HUES48 (cell line): ENCODE data around the gene BCAS4.
"Not testable (repeated sequence)": the region's sequence is repeated elsewhere in the genome, so short reads cannot be mapped to it uniquely, and the experiment has no call there.

ENCODE experiments used
- H3K27ac ChIP-seq: one replicate; pipeline ENCODE4 v1.7.0; 2013; ENCODE audit warnings: low read depth, low read length, inconsistent platforms
- H3K27me3 ChIP-seq: 2 replicates; pipeline ENCODE4 v1.6.1; 2013; ENCODE audit warnings: mild to moderate bottlenecking, low read length; ENCODE audit not compliant: control insufficient read depth, insufficient read depth
- H3K36me3 ChIP-seq: 2 replicates; pipeline ENCODE4 v1.6.1; 2013; ENCODE audit warnings: low read length; ENCODE audit not compliant: control insufficient read depth, insufficient read depth
- H3K4me1 ChIP-seq: 2 replicates; pipeline ENCODE4 v1.6.1; 2013; ENCODE audit warnings: mild to moderate bottlenecking, low read length; ENCODE audit not compliant: control insufficient read depth, insufficient read depth
- H3K4me3 ChIP-seq: 2 replicates; pipeline ENCODE4 v1.5.1; 2013; ENCODE audit warnings: mild to moderate bottlenecking, low read depth, low read length
- H3K9ac ChIP-seq: 2 replicates; pipeline ENCODE4 v1.6.1; 2013; ENCODE audit warnings: mild to moderate bottlenecking, low read depth, low read length, moderate library complexity
- H3K9me3 ChIP-seq: 2 replicates; pipeline ENCODE4 v1.6.1; 2013; ENCODE audit warnings: low read length; ENCODE audit not compliant: control insufficient read depth, insufficient read depth

BCAS4 gene

DNA sequence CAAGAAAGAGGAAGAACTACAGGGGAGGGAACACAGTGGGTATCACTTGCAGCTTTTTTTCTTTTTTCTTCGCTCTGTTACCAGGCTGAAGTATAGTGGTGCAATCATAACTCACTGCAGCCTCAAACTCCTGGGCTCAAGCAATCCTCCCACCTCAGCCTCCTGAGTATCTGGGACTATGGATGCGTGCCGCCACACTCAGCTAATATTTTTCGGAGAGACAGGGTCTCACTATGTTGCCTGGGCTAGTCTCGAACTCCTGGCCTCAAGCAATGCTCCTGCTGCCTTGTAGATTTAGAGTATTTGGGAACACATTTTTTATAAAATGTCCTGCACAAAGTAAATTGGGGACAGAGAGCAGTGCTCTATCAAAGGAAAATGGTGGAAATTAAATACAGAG lies 35.2 kb upstream of the BCAS4 start:
- Histone ChIP-seq H3K27ac (no peak overlapping the region), H3K9ac (no peak overlapping the region), H3K9me3 (no peaks in the 10 kb centered on the region), H3K36me3 (no peaks in the 10 kb centered on the region), H3K27me3 (no peaks in the 10 kb centered on the region), H3K4me1 (peaks cover 8% of the 10 kb centered on the region), H3K4me3 (no peak overlapping the region)

DNA sequence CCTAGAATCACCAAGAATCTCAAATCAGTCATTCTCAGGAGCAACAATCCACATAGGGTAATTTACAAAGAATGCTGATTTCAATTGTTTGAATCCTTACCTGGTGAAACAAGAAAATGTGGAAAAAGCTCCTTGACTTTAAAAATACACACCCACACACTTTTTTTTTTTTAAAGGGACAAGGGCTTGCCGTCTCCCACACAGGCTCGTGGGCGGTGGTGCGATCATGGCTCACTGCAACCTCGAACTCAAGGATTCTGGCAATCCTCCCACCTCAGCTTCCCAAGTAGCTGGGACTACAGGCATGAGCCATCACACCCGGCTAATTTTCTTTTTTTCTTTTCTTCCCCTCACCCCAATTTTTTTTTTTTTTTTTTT lies 32.8 kb upstream of the BCAS4 start:
- H3K27me3 ChIP-seq, result no peaks in the 10 kb centered on the region
- H3K9me3 ChIP-seq, result no peaks in the 10 kb centered on the region
- H3K27ac ChIP-seq, result peak overlapping the region; percentile 79
- H3K9ac ChIP-seq, result no peak overlapping the region
- peaks cover 11% of the 10 kb centered on the region for H3K4me1 ChIP-seq
- no peak overlapping the region for H3K4me3 ChIP-seq
- H3K36me3 ChIP-seq, result no peaks in the 10 kb centered on the region

DNA sequence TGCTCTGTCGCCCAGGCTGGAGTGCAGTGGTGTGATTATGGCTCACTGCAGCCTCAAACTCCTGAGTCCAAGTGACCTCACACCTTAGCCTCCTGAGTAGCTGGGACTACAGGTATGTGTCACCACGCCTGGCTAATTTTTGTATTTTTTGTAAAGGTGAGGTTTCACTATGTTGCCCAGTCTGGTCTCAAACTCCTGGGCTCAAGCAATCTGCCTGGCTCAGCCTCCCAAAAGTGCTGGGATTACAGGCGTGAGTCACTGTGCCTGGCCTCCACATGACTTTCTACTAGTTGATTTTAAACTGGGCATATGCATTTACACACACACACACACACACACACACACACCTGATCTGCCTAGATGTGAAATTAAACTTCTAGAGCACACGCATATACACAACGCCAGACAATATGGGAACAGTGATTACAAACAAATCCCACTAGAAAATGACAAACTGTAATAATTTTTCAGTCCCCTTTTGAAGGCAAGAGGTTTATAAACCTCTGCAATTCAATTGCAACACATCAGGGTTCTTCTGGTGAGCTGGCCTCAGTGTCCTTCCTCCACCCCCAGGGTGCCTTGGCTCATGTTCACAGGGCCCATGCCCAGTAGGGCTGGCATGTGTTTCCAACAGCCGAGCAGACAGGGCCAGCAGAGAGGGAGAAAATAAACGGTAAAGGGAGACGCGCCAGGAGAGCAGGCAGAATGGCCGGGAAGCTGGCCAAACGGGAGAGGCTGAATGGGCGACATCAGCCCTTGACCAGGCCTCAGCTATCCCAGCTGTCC lies 32.2 kb upstream of the BCAS4 start:
- H3K27me3 ChIP-seq, result no peaks in the 10 kb centered on the region
- no peaks in the 10 kb centered on the region for H3K36me3 ChIP-seq
- H3K4me1 ChIP-seq, result peaks cover 17% of the 10 kb centered on the region
- H3K27ac ChIP-seq, result peak overlapping the region; percentile 29
- no peak overlapping the region for H3K4me3 ChIP-seq
- H3K9me3 ChIP-seq, result no peaks in the 10 kb centered on the region
- no peak overlapping the region for H3K9ac ChIP-seq

DNA sequence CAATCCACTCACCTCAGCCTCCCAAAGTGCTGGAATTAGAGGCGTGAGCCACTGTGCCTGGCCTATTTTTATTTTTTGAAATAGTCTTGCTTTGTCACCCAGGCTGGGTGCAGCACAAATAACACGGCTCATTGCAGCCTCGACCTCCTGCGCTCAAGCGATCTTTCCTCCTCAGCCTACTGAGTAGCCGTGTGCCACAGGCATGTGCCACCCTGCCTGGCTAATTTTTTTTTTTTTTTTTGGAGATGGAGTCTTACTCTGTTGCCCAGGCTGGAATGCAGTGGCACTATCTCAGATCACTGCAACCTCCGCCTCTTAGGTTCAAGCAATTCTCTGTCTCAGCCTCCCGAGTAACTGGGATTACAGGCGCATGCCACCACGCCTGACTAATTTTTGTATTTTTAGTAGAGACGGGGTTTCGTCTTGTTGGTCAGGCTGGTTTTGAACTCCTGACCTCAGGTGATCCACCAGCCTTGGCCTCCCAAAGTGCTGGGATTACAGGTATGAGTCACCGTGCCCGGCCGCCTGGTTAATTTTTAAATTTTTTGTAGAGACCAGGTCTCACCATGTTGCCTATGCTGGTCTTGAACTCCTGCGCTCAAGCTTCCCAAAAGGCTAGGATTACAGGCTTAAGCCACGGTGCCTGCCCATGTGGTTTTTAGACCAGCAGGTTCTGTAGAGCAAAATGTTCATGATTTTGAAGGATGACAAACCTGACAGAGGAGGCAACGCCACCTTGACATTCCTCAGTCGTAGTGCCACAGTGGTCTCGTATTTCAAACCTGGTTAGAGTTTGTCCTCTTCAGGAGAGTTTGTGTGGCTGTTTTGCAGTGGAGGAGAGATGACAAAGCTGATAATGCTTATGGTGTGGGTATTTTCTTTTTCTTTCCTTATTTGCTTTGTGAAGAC lies 31.1 kb upstream of the BCAS4 start:
- H3K4me3 ChIP-seq, H3K27me3 ChIP-seq, H3K27ac ChIP-seq, H3K9me3 ChIP-seq, H3K36me3 ChIP-seq, H3K9ac ChIP-seq: not testable (repeated sequence)
- peaks cover 20% of the 10 kb centered on the region for H3K4me1 ChIP-seq

DNA sequence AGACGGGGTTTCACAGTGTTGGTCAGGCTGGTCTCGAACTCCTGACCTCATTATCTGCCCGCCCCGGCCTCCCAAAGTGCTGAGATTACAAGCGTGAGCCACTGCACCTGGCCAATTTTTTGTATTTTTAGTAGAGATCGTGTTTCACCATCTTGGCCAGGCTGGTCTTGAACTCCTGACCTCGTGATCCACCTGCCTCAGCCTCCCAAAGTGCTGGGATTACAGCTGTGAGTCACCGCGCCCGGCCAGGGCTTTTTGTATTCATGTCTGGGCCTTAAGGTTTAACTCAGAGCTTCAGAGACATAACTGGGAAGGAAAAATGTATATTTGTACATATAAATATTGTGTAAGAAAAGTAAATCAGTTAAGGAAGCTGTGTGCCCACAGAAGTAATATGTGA lies 29.6 kb upstream of the BCAS4 start:
- not testable (repeated sequence) for H3K27ac ChIP-seq, H3K4me3 ChIP-seq, H3K9me3 ChIP-seq, H3K9ac ChIP-seq, H3K27me3 ChIP-seq, H3K36me3 ChIP-seq
- H3K4me1 ChIP-seq, result peaks cover 20% of the 10 kb centered on the region

DNA sequence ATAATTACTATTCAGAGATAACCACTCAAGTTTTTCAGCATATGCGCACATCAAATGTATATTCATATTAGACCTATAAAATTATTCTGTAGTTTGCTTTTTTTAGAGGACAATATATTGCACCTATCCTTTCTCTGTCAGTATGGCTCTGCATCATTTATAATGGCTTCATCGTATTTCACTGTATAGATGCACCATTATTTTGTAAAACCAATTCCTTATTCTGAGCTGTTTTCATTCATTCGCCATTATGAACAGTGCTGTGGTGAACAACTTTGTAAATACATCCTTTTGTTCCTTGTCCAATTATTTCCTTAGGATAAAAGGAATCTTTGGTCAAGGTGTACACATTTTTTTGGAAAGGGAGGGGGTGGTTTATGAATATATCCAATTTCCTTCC lies 29.2 kb upstream of the BCAS4 start:
- Histone ChIP-seq H3K27ac (no peak overlapping the region), H3K9me3 (no peaks in the 10 kb centered on the region), H3K27me3 (no peaks in the 10 kb centered on the region), H3K36me3 (no peaks in the 10 kb centered on the region), H3K4me1 (peaks cover 20% of the 10 kb centered on the region), H3K4me3 (no peak overlapping the region), H3K9ac (no peak overlapping the region)

DNA sequence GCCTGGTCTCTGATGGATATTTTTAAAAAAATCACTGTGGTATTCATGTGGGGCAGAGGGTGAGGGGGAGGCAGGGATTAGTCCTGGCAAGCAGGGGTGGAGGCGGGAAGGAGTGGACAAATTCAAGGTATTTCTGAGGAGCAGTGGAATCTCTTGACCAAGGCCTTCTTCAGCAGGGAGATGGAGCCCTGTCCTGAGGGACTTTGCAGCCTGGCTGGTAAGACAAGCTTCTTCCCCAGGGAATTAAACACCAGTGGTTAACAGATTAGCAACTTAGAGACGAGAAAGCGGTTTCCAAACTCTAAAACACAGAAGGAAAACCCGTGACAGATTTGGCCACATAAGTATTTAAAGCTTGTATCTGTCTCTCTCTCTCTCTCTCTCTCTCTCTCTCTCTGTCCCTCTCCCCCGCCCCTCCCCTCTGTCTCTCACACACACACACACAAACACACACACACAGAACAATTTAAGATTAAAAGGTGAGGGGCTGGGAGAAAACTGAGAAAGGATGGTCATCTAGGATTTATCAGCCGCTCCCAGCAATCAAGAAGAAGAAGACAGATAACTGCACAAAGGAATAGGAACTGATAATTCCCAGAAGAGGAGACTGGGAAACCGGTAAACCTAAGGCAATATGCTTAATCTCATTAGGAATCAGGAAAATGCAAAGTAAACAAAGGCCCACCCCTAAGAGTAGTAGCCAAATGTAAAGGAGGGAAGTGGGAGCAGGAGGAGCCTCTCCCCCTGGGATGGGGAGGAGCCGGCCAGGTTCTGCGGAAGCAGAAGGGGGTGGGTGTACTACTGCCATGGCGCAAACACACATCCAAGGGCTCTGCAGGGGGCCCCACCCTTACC lies 27.7 kb upstream of the BCAS4 start:
- H3K27me3 ChIP-seq, H3K9ac ChIP-seq, H3K36me3 ChIP-seq, H3K9me3 ChIP-seq: not testable (repeated sequence)
- Histone ChIP-seq H3K4me1 (peaks cover 12% of the 10 kb centered on the region), H3K4me3 (peak overlapping the region; percentile 40; the same call in 1 of the 2 replicates), H3K27ac (peak overlapping the region; percentile 64)

DNA sequence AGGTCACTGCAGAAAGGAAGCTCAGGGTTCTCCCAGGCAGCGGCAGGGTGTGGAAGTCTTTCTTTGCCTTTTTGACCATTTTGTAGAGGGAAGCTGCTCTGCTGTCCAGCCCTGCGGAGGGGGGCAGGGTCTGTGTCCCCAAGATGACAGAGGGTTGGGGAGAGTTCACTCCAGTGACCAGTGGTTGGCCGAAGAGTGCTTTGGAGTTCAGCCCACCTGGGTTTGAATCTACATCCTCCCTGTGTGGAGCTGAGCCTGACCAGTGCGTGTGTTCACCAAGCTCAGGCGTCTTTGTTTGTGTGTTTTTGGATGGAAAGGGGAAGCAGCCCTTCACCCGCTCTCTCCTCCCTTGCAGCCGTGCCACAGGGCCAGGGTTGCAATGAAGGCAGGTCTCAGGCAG lies 25.9 kb upstream of the BCAS4 start:
- H3K36me3 ChIP-seq, H3K4me3 ChIP-seq, H3K27me3 ChIP-seq, H3K27ac ChIP-seq, H3K9me3 ChIP-seq, H3K9ac ChIP-seq: not testable (repeated sequence)
- peaks cover 12% of the 10 kb centered on the region for H3K4me1 ChIP-seq

DNA sequence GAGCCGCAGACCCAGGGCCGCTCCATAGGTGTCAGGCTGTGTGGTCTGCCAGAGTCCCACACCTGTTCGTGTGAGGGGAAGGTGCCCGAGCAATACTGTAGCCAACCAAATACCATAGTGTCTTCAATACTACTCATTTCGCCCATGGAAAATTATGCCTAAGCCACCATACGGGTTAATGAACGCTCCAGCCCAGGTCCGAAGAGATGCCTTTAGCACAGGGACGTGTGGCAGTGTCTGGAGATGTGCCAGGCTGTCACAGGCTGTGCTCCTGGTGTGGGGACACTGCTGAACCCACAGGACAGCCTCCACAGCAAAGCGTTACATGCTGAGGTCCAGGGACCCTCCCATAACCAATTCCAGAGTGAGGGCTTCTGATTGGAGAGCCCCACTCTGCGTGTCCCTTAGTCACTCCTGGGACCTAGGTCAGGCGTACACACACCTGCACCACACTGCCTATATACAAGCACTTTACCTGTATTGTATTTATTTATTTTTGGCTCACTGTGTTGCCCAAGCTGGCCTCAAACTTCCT lies 25.2 kb upstream of the BCAS4 start:
- H3K9me3 ChIP-seq, H3K4me3 ChIP-seq, H3K36me3 ChIP-seq, H3K27me3 ChIP-seq, H3K9ac ChIP-seq, H3K27ac ChIP-seq: not testable (repeated sequence)
- H3K4me1 ChIP-seq, result peaks cover 12% of the 10 kb centered on the region

DNA sequence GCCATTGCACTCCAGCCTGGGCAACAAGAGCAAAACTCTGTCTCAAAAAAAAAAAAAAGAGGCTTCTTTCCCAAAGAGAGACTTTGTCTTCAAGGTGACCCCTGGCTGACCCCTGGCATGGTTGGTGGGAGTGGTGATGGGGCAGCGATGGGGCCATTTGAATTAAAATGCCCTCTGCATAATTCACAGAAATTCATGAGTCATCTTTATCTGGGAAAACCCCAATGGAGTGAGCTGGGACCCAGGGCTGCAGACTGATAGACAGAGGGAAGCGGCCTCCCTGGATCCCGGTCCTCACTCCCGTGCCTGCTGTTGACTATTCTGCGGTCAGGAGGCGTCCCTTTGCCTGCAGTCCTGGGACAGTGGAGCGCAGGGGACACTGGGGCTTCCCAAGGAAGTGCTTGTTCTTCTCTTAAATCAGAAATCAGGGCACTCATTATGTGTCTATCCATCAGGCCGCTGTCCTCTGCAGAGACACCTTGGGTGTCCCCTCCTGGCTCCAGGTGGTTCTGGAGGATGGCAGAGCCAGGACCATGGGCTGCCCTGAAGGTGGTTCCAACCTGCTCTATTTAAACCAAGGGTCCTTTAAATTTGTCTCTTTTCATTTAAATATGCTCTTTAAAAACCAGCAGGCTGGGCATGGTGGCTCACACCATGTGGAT lies 23.3 kb upstream of the BCAS4 start:
- H3K27ac ChIP-seq, H3K9me3 ChIP-seq, H3K27me3 ChIP-seq, H3K9ac ChIP-seq, H3K36me3 ChIP-seq, H3K4me3 ChIP-seq: not testable (repeated sequence)
- H3K4me1 ChIP-seq, result peaks cover 12% of the 10 kb centered on the region
